ENCODE measurements around the gene SEPTIN5.
"Not testable (repeated sequence)": the region's sequence is repeated elsewhere in the genome, so short reads cannot be mapped to it uniquely, and the experiment has no call there.

The SEPTIN5 gene

DNA sequence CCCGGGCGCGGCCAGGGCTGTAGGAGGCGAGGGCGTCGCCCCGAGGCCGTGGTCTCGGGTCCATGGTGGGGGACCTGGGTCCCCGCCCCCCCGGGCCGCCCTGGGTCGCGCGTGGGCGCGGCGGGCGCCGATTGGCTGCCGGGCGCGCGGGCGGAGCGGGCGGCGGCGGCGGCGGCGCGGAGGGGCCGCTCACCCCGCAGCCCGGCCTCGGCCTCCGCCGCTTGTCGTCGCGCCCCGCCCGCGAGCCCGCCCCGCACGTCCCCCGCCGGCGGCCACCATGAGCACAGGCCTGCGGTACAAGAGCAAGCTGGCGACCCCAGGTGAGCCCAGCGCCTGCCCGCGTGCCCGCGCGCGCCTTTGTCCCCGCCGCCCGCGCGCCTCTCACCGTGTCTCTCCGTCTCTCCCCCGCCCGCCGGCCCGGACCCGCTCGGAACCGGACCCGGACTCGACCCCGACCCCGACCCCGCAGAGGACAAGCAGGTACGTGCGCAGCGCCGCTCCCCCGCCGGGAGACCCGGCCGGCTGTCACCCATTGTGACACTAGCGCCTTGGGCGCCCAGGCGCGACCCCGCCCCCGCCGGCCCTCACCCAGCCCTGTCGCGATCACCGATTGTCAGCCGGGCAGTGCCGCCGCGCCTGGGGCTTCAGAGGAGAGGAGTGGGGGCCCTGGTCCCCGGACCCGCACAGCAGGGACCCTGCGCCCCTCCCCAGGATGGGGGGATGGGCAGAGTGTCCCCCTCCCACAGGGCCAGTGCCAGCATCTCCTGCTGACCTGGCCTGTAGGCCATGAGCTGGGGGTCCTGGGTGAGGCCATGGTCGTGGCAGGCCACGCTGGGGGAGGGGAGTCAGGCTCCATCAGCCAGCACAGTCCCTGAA, at the start of gene SEPTIN5:
TSS of gene SEPTIN5 (plus strand) at position 192 of the 876 bp plus-strand sequence. CDS start at position 278, 86 bp downstream.
- DNase-seq, result no peak

GRCh38 chr22:19664951-19665783, 49.1 kb upstream of the SEPTIN5 start:
- no peak for DNase-seq

DNA sequence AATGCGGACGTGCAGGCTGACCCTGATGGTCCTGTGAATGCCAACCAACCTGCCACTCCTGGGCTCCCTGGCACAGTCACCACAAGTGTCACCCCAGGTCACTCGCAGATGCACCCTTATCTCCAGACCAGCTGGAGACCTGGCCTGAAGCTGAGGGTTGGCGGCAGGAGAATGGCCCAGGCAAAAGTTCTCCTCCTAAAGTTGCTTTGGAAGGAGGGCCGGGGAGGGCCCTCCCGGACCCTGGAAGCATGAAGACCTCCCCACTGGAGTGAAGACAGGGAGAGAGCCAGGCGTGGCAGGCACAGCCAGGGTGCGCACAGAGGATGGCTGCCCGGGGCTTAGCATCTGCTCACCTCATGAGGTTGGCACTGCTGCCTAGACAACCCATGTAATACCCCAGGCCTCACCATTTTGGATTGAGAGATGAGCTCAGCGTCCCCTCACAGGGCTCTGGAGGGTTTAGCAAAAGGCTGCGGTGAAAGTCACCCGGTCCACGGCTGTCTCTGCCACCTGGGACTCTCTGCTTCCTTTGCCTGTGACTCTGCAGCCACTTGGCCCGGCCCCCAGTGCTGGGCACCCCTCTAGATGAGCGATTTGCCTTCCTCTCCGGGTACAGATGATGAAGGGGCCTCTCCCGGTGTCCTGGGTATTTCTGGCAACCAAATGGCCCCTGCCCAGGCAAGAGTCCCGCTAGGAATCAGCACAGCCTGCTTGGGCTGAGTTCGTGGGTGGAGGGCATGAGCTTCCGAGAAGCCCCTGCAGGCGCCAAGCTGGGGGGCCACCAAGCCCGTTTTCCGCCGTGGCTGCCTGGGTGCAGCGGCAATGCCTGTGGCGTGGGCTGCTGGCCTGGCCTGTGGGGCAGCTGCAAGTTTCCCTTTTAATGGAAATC, 48.3 kb upstream of the SEPTIN5 start:
- DNase-seq, result no peak

GRCh38 chr22:19666673-19667593, 47.4 kb upstream of the SEPTIN5 start:
- DNase-seq, result no peak

DNA sequence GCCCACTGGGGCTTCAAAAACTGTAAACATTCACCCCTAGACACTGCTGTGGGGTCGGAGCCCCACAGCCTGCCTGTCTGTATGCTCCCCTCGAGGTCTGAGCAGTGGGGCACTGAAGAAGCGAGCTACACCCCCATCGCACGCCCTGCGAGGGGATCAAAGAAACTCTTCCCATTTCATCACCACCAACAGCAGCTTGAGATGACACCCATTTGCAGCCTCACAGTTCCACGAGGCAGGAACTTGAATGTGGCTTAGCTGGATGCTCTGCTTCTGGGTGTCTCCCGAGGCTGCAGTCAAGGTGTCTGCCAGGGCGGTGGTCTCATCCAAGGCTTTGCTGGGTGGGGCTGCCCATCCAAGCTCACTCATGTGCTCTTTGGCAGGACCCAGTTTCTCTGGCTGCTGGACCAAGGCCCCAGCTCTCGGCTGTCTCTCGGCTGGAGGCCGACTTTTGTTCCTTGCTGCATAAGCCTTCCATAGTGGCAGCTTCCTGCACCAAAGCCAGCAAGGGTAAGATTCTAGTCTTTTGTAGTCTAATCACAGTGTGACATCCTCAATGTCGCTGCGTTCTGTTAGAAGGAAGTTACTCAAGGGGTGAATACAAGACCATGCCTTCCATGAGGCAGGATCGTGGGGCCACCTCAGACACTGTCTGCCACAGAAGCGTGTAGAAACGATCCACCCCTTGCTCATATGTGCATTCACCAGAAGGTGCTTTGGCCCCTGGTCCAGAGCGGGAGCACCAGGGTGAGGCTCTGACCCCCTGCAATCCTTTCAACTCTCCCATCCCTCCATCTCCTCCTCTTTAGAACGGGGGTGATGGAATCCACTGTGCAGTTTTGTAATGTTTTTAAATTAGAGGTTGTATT, 46.2 kb upstream of the SEPTIN5 start:
- DNase-seq, result no peak

DNA sequence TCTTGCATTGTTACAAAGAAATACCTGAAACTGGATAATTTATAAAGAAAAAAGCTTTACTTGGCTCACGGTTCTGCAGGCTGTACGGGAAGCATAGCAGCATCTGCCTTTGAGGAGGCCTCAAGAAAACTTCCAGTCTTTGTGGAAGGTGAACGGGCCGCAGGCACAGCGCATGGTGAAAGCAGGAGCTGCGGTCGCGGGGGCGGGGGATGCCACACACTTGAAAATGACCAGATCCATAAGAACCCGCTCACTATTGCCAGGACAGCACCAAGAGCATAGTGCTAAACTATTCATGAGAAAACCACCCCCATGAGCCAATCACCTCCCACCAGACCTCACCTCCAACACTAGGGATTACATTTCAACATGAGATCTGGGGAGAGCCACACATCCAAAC, 45.6 kb upstream of the SEPTIN5 start:
- no peak for DNase-seq

DNA sequence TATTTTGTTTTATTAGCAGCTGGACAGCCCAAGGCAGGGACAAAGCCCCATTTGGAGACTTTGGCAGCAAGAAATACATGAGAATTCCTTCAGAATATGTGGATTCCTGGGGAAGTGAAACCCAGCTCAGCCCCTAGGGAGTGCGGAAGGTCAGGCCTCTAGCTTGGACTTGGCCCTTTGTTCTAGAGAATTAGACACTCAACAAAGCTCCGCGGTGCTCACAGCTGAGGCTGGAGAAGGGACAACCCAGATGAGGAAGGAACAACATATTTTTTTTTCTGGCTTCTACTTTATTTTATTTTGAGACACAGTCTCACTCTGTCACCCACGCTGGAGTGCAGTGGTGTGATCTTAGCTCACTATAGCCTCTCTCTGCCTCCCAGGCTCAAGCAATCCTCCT, 44.7 kb upstream of the SEPTIN5 start:
- no peak for DNase-seq

DNA sequence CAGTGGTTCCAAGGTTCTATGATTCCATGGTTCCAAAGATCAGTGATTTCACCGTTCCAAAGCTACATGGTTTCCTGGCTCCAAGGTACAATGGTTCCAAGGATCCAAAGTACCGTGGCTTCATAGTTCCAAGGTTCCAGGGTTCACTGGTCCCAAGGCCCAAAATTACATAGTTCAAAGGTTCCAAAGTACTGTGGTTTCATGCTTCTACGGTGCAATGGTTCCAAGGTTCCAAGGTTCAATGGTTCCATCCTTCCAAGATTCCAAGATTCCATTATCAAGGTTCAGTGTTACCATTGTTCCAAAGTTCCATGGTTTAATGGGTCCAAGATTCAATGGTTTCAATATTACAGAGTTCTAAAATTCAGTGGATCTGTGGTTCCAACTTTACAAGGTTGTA, 43.0 kb upstream of the SEPTIN5 start:
- DNase-seq, result no peak

GRCh38 chr22:19672054-19672776, 42.1 kb upstream of the SEPTIN5 start:
- DNase-seq, result no peak

DNA sequence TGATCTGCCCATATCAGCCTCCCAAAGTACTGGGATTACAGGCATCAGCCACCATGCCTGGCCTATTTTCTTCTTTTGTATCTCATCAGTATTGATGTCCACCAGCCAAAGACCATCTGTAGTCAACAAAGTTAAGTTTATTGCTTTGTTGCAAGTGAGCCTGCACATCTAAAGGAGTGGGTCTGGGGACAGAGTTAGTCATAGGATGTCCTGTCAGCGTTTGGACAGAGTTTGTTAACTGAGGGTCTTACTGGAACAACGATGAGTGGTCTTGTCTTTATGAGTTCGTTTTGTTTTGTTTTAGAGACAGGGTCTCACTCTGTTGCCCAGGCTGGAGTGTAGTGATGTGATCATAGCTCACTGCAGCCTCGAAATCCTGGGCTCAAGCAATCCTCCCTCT, 40.6 kb upstream of the SEPTIN5 start:
- DNase-seq, result no peak

DNA sequence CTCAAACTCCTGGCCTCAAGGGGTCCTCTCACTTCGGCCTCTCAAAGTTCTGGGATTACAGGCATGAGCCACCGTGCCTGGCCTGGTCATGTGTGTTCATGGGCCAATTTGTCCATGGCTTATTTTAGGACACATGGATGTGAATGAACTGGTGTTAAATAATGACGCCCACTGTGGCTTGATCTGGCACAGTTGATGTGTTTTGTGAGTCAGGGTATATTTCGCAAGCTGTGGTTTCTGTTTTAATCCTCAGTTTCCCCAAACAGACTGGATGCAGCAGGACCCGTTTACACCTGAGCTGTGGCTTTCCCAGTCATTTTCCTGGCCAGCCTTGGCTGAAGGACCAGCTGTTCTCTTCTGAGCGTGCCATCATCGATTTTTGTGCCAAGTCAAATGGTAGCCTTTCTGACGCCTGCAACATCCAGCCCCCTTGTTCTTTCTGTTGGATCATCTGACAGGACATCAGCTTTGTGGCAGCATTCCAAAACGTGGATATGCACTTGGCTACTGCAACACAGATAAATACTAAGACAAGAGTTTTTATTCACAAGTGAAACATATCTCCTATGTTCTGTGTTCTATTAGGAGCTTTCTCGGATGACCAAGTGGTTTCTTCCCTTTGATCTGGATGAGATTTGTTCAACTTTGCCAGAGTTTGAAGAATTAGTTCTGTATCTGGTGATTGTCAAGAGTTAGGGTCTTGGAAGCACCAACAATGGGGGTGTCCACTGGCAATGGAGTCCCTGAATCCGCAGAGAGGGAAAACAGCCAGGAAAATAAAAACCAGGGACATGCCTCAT, 40.0 kb upstream of the SEPTIN5 start:
- DNase-seq, result no peak

DNA sequence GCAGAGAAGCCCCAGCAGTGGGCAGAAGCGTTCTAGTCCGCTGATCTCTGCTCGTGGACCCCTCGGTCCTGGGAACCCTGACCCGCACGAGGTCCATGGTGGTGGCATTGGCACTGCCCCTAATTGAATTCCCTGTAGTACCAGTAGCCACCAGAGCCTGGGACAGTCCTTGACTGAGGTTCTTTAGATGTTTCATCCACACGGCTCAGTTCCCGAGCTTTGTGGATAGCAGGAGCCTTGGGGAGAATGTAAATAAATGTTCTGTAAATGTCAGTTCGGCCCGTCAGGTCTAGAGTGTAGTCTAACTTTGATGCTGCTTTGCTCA, 39.4 kb upstream of the SEPTIN5 start:
- no peak for DNase-seq

GRCh38 chr22:19675428-19675827, 38.9 kb upstream of the SEPTIN5 start:
- DNase-seq, result no peak

DNA sequence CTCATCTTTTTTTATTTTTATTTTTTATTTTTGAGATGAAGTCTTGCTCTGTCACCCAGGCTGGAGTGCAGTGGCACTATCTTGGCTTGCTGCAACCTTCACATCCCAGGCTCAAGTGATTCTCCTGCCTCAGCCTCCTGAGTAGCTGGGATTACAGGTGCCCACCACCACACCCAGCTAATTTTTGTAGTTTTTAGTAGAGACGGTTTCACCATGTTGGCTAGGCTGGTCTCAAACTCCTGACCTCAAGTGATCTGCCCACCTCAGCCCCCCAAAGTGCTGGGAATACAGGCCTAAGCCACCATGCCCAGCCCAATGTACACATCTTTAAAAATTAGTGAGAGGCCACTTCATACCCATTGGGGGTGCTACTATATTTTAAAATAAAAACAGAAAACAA, 37.9 kb upstream of the SEPTIN5 start:
- not testable (repeated sequence) for DNase-seq

DNA sequence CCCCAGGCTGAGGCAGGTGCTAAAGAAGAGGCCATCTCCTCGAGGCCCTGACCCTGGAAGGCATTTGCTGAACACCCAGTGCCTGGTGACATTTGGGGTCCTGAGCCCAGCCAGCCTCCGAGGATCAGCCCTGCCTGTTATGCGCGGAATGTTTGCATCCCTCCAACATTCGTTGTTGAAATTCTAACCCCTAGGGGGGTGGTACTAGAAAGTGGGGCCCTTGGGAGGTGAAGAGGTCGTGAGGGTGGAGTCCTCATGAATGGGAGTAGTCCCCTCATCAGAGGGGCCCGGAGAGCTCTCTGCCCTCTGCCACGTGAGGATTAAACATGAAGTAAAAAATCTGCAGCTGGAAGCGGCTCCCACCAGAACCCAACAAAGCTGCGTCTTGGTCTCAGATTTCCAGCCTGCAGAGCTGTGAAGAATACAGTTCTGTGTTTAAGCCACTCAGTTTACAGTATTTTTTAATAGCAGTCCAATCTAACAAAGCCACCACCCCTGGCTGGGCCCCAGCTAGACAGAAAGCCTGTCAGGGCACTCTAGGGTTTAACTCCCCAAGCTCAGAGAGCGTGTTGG, 35.3 kb upstream of the SEPTIN5 start:
- no peak for DNase-seq

DNA sequence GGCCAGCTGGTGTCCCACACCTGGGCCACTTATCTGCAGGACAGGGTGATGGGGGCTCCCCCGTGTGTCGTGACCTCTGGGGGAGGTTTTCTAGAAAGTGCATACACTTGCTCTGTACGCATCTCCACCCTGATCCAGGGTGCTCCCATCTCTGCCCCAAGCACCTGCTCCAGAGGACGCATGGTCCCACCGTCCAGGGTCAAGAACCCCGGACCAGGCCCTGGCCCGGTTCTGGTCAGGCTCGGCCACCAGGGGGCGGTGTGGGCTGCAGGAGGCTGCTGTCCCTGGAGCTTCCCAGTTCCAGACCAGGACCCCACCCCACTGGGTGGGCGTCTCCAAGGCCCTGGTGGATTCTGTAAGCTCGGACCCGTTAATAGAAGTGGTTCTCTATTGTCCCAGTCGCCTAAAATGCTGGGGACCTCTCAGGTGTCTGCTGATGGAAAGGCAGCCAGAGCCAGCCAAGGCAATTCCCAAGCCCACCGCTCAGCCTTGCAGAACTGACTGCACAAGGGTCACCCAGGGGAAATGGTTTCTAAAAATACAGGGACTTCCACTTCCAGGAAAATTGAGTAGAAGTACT, 34.7 kb upstream of the SEPTIN5 start:
- no peak for DNase-seq

DNA sequence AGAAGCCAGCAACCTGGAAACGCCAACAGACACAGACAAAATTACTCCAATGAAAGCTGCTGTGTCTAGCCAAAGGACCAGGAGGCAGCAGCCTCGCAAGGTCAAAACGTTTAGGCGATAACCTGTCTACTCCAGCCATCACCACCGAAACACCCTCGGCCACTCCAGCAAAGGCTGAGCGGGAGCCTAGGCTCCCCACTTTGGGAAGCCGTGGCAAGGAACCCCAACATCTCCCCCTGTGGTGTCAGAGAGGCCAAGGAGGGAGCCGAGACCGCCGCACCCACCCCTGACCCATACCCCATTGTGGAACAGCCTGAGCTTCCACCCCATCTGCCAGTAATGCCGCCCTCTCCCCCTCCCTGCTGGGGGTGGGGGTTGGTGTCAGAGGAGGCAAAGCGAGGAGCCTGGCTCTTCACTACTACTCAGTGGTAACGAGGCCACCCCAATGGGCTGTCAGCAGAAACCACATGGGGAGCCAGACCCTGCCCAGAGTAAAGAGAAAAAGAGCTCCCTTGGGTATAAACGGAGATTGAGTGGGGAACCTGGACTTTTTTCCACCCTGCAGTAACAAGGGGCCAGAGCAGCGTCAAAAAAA, 33.9 kb upstream of the SEPTIN5 start:
- no peak for DNase-seq

All from NCI-H1436 treated with DMSO at 0.1 percent for 48 hours (cell line).